ENCODE data around the gene ANXA8.
"Not testable (repeated sequence)": the region's sequence is repeated elsewhere in the genome, so short reads cannot be mapped to it uniquely, and the experiment has no call there.

ANXA8 gene

DNA sequence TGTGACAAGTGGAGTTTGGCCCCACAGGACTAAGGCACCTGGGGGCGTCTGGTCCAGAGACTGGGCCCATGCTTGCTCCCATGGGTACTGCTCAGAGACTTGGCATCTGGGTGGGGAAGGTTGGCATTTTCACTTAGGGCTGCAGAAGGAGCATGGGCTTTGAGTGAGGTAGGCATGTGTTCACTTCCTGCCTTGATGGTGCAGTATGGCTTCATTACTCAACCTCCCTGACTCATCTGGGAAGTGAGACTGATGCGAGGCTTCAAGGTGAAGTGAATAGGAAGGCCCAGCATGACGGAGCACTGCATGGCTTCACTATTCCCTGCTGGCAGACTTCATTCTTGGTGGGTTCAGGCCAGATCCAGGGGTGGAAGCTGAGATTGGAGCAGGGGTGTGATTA, 11.3 kb downstream of the ANXA8 start:
- H3K79me2 ChIP-seq (ENCODE audit: insufficient read depth, low read length); DNase-seq; H3K9me3 ChIP-seq (ENCODE audit: insufficient read depth, low read length, severe bottlenecking); H3K27ac ChIP-seq (ENCODE audit: low read length); H3K4me3 ChIP-seq (ENCODE audit: low read depth in 1 of 2, low read length in 2 of 2); H3K27me3 ChIP-seq (ENCODE audit: insufficient read depth, low read length, poor library complexity); H3K9ac ChIP-seq (ENCODE audit: low read depth, low read length); H3K36me3 ChIP-seq (ENCODE audit: insufficient read depth, low read length); H2AFZ ChIP-seq (ENCODE audit: low read depth, low read length); H3K4me2 ChIP-seq (ENCODE audit: insufficient read depth, low read length); H4K20me1 ChIP-seq (ENCODE audit: insufficient read depth, low read length); H3K4me1 ChIP-seq (ENCODE audit: insufficient read depth, low read length): not testable (repeated sequence)
- ATAC-seq (ENCODE audit: insufficient read depth, low read depth), result 0 out of 3 replicates have a peak, but pooled peaks have one; percentile 35

DNA sequence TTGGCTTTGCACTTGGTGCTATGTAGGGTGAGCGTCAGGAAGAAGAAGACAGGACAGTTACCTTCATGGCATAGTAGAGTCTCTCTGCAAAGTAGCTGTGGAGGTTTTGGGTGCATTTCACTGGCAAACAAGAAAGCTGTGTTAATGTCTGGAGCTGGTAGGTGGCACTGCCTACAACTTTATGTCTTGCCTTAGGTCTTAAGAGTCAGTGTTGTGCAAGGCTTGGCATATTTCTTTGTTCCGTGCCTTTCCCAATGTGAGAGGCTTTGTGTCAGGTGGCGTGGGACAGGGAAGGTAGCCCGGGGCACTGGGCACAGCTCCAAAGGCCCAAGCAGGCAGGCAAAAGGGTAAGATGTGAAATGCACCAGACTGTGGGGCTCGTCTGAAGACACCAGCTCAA, 11.8 kb downstream of the ANXA8 start:
- not testable (repeated sequence) for H3K36me3 ChIP-seq (ENCODE audit: insufficient read depth, low read length); H3K4me1 ChIP-seq (ENCODE audit: insufficient read depth, low read length); H3K4me2 ChIP-seq (ENCODE audit: insufficient read depth, low read length); H4K20me1 ChIP-seq (ENCODE audit: insufficient read depth, low read length); H3K9me3 ChIP-seq (ENCODE audit: insufficient read depth, low read length, severe bottlenecking); DNase-seq; H3K79me2 ChIP-seq (ENCODE audit: insufficient read depth, low read length); H2AFZ ChIP-seq (ENCODE audit: low read depth, low read length); H3K9ac ChIP-seq (ENCODE audit: low read depth, low read length); H3K27ac ChIP-seq (ENCODE audit: low read length); H3K4me3 ChIP-seq (ENCODE audit: low read depth in 1 of 2, low read length in 2 of 2); H3K27me3 ChIP-seq (ENCODE audit: insufficient read depth, low read length, poor library complexity)
- ATAC-seq (ENCODE audit: insufficient read depth, low read depth), result 0 out of 3 replicates have a peak, but pooled peaks have one; percentile 17

DNA sequence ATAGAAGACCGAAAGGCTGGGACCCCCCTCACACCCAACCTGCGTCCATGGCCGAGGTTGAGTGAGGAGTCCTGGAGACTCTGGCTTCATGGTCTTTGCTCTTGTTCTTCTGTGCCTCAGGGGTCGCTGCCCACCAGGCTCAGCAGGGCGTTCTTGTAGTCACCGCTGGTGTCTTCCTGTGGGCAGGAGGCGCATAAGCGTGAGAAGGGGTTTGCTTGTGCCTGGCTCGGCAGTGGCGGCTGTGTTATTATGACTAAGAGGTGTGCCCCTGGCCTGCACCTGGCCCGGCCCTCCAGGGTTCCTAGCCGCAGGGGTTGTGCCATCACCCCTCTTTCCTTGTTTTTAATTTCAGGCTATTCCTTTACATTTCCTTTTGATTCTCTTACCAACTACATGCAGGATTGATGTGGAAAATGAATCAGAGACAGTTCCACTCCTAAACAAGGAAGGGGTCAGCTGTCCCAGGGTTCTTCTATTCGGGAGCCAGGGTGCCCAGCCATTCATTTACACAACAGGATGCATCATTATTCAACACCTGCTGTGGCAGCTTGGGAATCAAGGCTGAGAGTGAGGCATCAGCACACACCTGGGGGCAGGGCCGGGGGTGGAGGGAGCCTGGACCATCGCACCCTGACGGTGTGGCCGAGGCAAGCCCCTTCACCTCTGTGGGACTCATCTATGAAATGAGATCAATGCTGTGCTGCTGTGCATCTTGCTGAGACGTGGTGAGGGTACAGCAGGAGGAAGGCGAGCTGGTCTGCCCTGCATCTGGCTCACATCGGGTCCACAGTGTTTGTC, 15.0 kb downstream of the ANXA8 start:
- ATAC-seq (ENCODE audit: insufficient read depth, low read depth); H2AFZ ChIP-seq (ENCODE audit: low read depth, low read length); H3K4me3 ChIP-seq (ENCODE audit: low read depth in 1 of 2, low read length in 2 of 2); H4K20me1 ChIP-seq (ENCODE audit: insufficient read depth, low read length); DNase-seq; H3K36me3 ChIP-seq (ENCODE audit: insufficient read depth, low read length); H3K27me3 ChIP-seq (ENCODE audit: insufficient read depth, low read length, poor library complexity); H3K4me2 ChIP-seq (ENCODE audit: insufficient read depth, low read length); H3K9ac ChIP-seq (ENCODE audit: low read depth, low read length); H3K4me1 ChIP-seq (ENCODE audit: insufficient read depth, low read length); H3K9me3 ChIP-seq (ENCODE audit: insufficient read depth, low read length, severe bottlenecking); H3K27ac ChIP-seq (ENCODE audit: low read length); H3K79me2 ChIP-seq (ENCODE audit: insufficient read depth, low read length): not testable (repeated sequence)

DNA sequence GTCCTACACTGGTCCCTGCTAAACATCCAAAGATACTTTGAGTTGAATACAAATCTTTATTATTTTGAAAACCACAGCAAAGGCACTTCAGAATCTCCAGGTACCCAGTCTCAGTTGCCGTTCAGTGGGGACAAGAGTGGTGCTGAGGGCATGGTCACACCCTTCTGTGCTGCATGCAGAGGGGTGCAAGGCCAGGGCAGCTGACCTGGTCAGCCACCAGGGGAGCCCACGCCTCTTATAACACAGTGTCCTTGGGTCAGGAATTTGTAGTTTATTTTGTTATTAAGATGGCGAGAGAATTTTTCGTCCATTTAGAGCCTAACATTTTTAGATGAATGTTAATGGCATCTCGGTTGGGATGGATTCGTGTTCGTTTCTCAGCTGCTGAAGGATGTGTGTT, 16.0 kb downstream of the ANXA8 start:
- not testable (repeated sequence) for DNase-seq; H3K36me3 ChIP-seq (ENCODE audit: insufficient read depth, low read length); H3K4me3 ChIP-seq (ENCODE audit: low read depth in 1 of 2, low read length in 2 of 2); H3K4me2 ChIP-seq (ENCODE audit: insufficient read depth, low read length); H3K9me3 ChIP-seq (ENCODE audit: insufficient read depth, low read length, severe bottlenecking); H3K4me1 ChIP-seq (ENCODE audit: insufficient read depth, low read length); H3K27ac ChIP-seq (ENCODE audit: low read length); H2AFZ ChIP-seq (ENCODE audit: low read depth, low read length); H4K20me1 ChIP-seq (ENCODE audit: insufficient read depth, low read length); ATAC-seq (ENCODE audit: insufficient read depth, low read depth); H3K79me2 ChIP-seq (ENCODE audit: insufficient read depth, low read length); H3K9ac ChIP-seq (ENCODE audit: low read depth, low read length); H3K27me3 ChIP-seq (ENCODE audit: insufficient read depth, low read length, poor library complexity)

DNA sequence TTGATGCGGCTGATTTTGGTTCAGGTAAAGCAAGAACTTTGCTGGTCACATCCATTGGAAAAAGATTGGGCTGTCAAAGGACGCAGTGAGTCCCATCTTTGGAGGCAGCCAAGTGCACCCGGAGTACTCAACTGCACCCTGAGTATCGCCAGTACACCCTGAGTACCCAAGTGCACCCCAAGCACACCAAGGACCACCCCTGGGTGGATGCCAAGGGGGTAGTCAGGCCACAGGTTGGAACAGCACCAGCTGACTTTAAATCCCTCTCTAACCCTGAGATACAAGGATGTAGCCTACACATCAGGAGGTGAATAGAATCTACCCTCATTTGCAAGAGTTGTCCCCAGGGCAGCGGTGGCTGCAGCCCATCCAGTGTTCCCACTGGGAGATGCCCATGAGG, 16.5 kb downstream of the ANXA8 start:
- not testable (repeated sequence) for H3K79me2 ChIP-seq (ENCODE audit: insufficient read depth, low read length); H3K4me3 ChIP-seq (ENCODE audit: low read depth in 1 of 2, low read length in 2 of 2); H3K9me3 ChIP-seq (ENCODE audit: insufficient read depth, low read length, severe bottlenecking); H3K27ac ChIP-seq (ENCODE audit: low read length); H3K9ac ChIP-seq (ENCODE audit: low read depth, low read length); DNase-seq; ATAC-seq (ENCODE audit: insufficient read depth, low read depth); H4K20me1 ChIP-seq (ENCODE audit: insufficient read depth, low read length); H3K4me1 ChIP-seq (ENCODE audit: insufficient read depth, low read length); H3K36me3 ChIP-seq (ENCODE audit: insufficient read depth, low read length); H3K27me3 ChIP-seq (ENCODE audit: insufficient read depth, low read length, poor library complexity); H2AFZ ChIP-seq (ENCODE audit: low read depth, low read length); H3K4me2 ChIP-seq (ENCODE audit: insufficient read depth, low read length)

DNA sequence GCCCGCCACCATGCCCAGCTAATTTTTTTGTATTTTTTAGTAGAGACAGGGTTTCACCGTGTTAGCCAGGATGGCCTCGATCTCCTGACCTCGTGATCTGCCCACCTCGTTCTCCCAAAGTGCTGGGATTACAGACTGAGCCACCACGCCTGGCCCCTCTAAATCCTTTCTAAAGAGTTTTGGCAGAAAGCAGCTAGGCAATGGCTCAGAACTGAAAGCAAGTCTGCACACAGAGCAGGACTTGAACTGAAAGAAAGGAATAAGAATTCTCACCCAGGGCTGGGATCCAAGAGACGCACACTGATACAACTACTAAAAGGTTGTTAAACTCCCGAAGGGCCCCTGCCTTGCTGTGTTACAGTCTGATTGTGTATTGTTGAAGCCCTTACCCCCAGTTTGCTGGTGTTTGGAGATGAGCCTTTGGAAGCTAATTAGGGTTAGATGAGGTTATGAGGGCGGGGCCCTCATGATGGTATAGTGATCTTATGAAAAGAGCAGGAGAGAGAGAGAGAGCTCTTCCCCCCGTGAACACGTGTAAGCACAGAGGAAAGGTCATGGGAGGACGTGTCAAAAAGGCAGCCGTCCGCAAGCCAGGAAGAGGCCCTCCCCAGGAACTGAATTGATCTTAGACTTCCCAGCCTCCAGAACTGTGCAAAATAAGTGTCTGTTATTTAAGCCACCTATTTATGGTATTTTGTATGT, 18.5 kb downstream of the ANXA8 start:
- H4K20me1 ChIP-seq (ENCODE audit: insufficient read depth, low read length); H3K27me3 ChIP-seq (ENCODE audit: insufficient read depth, low read length, poor library complexity); H3K36me3 ChIP-seq (ENCODE audit: insufficient read depth, low read length); H3K4me2 ChIP-seq (ENCODE audit: insufficient read depth, low read length); H3K79me2 ChIP-seq (ENCODE audit: insufficient read depth, low read length); H3K9ac ChIP-seq (ENCODE audit: low read depth, low read length); H3K4me3 ChIP-seq (ENCODE audit: low read depth in 1 of 2, low read length in 2 of 2); H3K4me1 ChIP-seq (ENCODE audit: insufficient read depth, low read length); H3K27ac ChIP-seq (ENCODE audit: low read length); H2AFZ ChIP-seq (ENCODE audit: low read depth, low read length); DNase-seq; ATAC-seq (ENCODE audit: insufficient read depth, low read depth); H3K9me3 ChIP-seq (ENCODE audit: insufficient read depth, low read length, severe bottlenecking): not testable (repeated sequence)

DNA sequence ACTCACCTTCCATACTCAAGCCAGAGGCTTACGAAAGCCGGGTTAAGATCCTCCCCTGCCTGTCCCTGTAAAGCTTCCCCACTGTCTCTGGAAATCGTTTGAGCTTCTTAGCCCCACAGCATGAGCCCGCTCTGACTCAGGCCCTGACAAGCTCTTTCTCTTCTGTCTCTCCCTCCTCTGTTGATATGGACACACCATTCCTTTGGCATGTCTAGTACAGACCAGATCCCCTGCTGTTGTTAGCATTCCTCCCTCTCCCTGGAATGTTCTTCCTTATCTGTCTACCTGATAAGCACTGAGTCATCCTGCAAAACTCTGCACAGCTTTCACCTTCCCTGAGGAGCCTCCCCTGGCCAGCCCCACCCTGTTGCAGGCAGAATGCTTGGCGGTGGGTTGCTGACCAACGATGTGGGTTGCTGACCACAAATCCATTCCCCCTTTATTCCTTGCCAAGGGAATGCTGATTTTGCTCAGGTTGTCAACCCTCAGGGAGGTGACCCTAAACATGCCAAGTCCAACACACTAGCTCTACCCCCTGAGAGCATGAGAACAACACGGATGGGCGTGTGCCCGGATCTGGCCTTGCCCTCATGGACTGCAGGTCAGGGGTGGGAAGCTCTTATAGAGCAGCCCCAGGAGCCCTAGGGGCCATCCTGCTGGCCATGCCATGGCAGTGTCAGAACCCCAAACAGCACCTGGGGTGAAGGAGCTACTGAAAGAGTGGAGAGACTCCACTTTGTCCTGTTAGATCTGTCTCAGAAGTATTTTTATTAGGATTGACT, 21.1 kb downstream of the ANXA8 start:
- not testable (repeated sequence) for DNase-seq

DNA sequence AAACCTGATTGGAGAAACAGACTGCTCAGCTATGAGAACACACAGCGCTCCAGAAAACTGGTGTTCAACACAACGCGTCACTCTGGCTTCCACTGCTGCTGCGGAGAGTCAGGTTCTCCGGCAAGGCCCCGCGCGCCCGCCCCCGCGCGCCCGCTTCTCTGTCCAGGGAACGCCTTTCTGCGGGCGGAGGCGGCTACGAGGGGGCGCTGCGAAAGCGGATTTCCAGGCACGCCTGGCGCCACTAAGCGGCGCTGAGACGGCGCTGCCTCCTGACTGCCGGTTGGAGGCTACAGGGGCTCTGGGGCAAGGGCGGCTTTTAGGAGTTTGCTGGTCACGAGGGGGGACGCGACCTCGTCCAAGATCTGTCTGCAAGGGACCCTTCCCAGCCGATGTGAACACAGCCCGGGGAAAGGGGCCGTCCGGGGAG, 22.6 kb downstream of the ANXA8 start:
- not testable (repeated sequence) for H3K4me2 ChIP-seq (ENCODE audit: insufficient read depth, low read length); H3K4me3 ChIP-seq (ENCODE audit: low read depth in 1 of 2, low read length in 2 of 2); H2AFZ ChIP-seq (ENCODE audit: low read depth, low read length); H3K27ac ChIP-seq (ENCODE audit: low read length); H3K79me2 ChIP-seq (ENCODE audit: insufficient read depth, low read length); H3K36me3 ChIP-seq (ENCODE audit: insufficient read depth, low read length); H3K4me1 ChIP-seq (ENCODE audit: insufficient read depth, low read length); H3K9me3 ChIP-seq (ENCODE audit: insufficient read depth, low read length, severe bottlenecking); DNase-seq; H4K20me1 ChIP-seq (ENCODE audit: insufficient read depth, low read length); H3K9ac ChIP-seq (ENCODE audit: low read depth, low read length); H3K27me3 ChIP-seq (ENCODE audit: insufficient read depth, low read length, poor library complexity)
- peak; percentile 90 for ATAC-seq (ENCODE audit: insufficient read depth, low read depth)

More for the DNA sequence above, 21.1 kb downstream of the ANXA8 start:
- not testable (repeated sequence) for ATAC-seq (ENCODE audit: insufficient read depth, low read depth); H4K20me1 ChIP-seq (ENCODE audit: insufficient read depth, low read length); H3K27ac ChIP-seq (ENCODE audit: low read length); H2AFZ ChIP-seq (ENCODE audit: low read depth, low read length); H3K4me1 ChIP-seq (ENCODE audit: insufficient read depth, low read length); H3K4me2 ChIP-seq (ENCODE audit: insufficient read depth, low read length); H3K9ac ChIP-seq (ENCODE audit: low read depth, low read length); H3K36me3 ChIP-seq (ENCODE audit: insufficient read depth, low read length); H3K4me3 ChIP-seq (ENCODE audit: low read depth in 1 of 2, low read length in 2 of 2); H3K79me2 ChIP-seq (ENCODE audit: insufficient read depth, low read length); H3K9me3 ChIP-seq (ENCODE audit: insufficient read depth, low read length, severe bottlenecking); H3K27me3 ChIP-seq (ENCODE audit: insufficient read depth, low read length, poor library complexity)

Measured in DND-41 (cell line).